ENCODE results near the gene ODF2. TPM values are rescaled to one million over a fixed set of nuclear protein-coding genes. Genes with fewer than 3 reads are reported as not detected.

ODF2 gene
- total and polyA plus RNA-seq, 2 of the 8 experiments (the other 6 are each of a cell fraction or from before 2014, with no cell fraction given): 5.6 to 17.9 TPM

DNA sequence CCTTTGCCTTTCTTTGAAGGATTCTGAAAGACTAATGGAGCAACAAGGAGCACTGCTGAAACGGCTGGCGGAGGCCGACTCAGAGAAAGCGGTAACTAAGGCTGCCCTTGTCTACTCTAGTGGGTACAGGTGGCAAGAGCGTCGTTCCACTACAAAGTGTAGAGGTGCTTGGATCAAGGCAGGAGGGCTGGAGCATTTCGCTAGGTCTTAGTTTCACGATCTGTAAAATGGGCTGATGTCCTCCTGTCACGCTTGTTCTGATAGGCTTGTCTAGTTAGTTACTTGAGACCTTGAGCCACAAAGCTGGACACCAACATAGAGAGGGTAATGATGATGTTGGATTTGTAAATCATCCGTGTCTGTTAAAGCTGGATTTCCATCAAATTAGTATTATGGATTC is 25.8 kb downstream of the ODF2 start:
- Histone ChIP-seq H2BK5ac (ENCODE audit: low read depth, low read length) (no peak overlapping the region), H3K23me2 (ENCODE audit: low read depth, low read length) (no peaks in the 10 kb centered on the region), H2BK20ac (ENCODE audit: low read length) (no peak overlapping the region), H4K91ac (replicated peaks; ENCODE audit: insufficient read length, low read length) (no peak overlapping the region), H3K27me3 (replicated peaks in 1 of 4; ENCODE audit: control insufficient read depth in 3 of 4, extremely low read depth in 1 of 4, insufficient read depth in 3 of 4, low read length in 3 of 4) (no peaks in the 10 kb centered on the region), H3K18ac (ENCODE audit: extremely low read depth, low read length) (no peak overlapping the region), H3K9ac (replicated peaks in 1 of 4; ENCODE audit: extremely low read depth in 1 of 4, low read depth in 3 of 4, low read length in 3 of 4) (no peak overlapping the region), H3K23ac (ENCODE audit: insufficient read length) (no peak overlapping the region), H3K79me2 (ENCODE audit: control insufficient read depth in 1 of 2, insufficient read depth in 2 of 2, low read length in 2 of 2) (no peaks in the 10 kb centered on the region), H2BK120ac (replicated peaks; ENCODE audit: low read depth, low read length) (no peak overlapping the region), H3K27ac (ENCODE audit: low read depth, low read length) (no peak overlapping the region), H3K4me3 (ENCODE audit: extremely low read depth in 1 of 4, insufficient read depth in 2 of 4, low read depth in 3 of 4, low read length in 4 of 4) (no peak overlapping the region), H2AK5ac (ENCODE audit: low read depth, low read length) (no peak overlapping the region), H3K9me3 (ENCODE audit: insufficient read depth in 2 of 2, low read depth in 1 of 2, low read length in 1 of 2) (no peaks in the 10 kb centered on the region), H3K56ac (replicated peaks; ENCODE audit: insufficient read length, low read depth, low read length) (no peak overlapping the region), H3K4me1 (replicated peaks in 1 of 4; ENCODE audit: control insufficient read depth in 3 of 4, insufficient read depth in 4 of 4, low read length in 3 of 4) (no peaks in the 10 kb centered on the region), H4K20me1 (replicated peaks in 1 of 2; ENCODE audit: control insufficient read depth in 1 of 2, insufficient read depth in 2 of 2, low read length in 2 of 2) (peaks cover 0 to 2% of the 10 kb centered on the region in 2 experiments), H3K79me1 (ENCODE audit: low read depth, low read length) (no peaks in the 10 kb centered on the region), H2AFZ (ENCODE audit: low read length) (no peak overlapping the region), H3K14ac (ENCODE audit: insufficient read length) (no peak overlapping the region), H3K4me2 (ENCODE audit: insufficient read depth in 1 of 2, low read depth in 2 of 2, low read length in 2 of 2) (no peak overlapping the region), H2BK15ac (ENCODE audit: low read length) (no peak overlapping the region), H2BK12ac (ENCODE audit: low read depth, low read length) (no peak overlapping the region), H4K5ac (ENCODE audit: insufficient read length, low read depth, low read length) (no peak overlapping the region), H3K4ac (replicated peaks; ENCODE audit: insufficient read length, low read depth, low read length) (no peak overlapping the region), H3K36me3 (ENCODE audit: control insufficient read depth in 2 of 4, insufficient read depth in 4 of 4, low read length in 3 of 4) (peaks cover 0 to 3% (median 0%) of the 10 kb centered on the region in 4 experiments; a peak in 1 of 8 replicates), H4K8ac (ENCODE audit: extremely low read depth, insufficient read depth, low read length) (no peak overlapping the region)
- no peak for TF ChIP-seq ASH2L (IDR thresholded peaks at IDR 0.05; ENCODE audit: low read length)
- no peak for TF ChIP-seq YY1 (IDR thresholded peaks at IDR 0.05; ENCODE audit: low read depth, low read length)
- no peak for TF ChIP-seq RNF2 (IDR thresholded peaks at IDR 0.05; ENCODE audit: borderline replicate concordance, low read depth, low read length, missing control alignments, poor library complexity, severe bottlenecking)
- no peak for TF ChIP-seq NRF1 (IDR thresholded peaks at IDR 0.05; ENCODE audit: low read depth, low read length)
- TF ChIP-seq TAF1 (IDR thresholded peaks at IDR 0.05; ENCODE audit: low read depth, low read length): no peak
- TF ChIP-seq POU5F1 (IDR thresholded peaks at IDR 0.05; ENCODE audit: low read depth, low read length): no peak
- TF ChIP-seq CHD1 (IDR thresholded peaks at IDR 0.05; ENCODE audit: low read depth, low read length): no peak
- TF ChIP-seq, protein P1, sequence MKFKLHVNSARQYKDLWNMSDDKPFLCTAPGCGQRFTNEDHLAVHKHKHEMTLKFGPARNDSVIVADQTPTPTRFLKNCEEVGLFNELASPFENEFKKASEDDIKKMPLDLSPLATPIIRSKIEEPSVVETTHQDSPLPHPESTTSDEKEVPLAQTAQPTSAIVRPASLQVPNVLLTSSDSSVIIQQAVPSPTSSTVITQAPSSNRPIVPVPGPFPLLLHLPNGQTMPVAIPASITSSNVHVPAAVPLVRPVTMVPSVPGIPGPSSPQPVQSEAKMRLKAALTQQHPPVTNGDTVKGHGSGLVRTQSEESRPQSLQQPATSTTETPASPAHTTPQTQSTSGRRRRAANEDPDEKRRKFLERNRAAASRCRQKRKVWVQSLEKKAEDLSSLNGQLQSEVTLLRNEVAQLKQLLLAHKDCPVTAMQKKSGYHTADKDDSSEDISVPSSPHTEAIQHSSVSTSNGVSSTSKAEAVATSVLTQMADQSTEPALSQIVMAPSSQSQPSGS (IDR thresholded peaks at IDR 0.05; ENCODE audit: low read length): no peak
- POLR2A ChIA-PET (ENCODE audit: partially characterized antibody): no interaction called here
- FAIRE-seq: no peak
- no peak for DNase-seq (ENCODE audit: low read depth in 1 of 2, low spot score in 2 of 2)
- CTCF ChIA-PET (ENCODE audit: partially characterized antibody): interaction anchor here (0.6 to 4.8 kb wide), 3 partner anchors 14 to 658 kb away, joined by 3 to 32 read pairs (median 6); no protein-coding TSS in a partner anchor
- WGBS, 2 experiments (ENCODE audit: extremely low coverage in 1 of 2, insufficient coverage in 1 of 2, insufficient read length in 1 of 2, insufficient replicate concordance in 2 of 2, low coverage in 1 of 2, low lambda C conversion rate in 2 of 2, missing lambda C conversion rate in 1 of 2): 91% methylated on average over 10 of the region's 10 CpGs; no CpG with 5 or more reads in 1 of the 2 experiments

All from H1 (cell line).